ENCODE data around the gene GRIN3B. TPM values are rescaled to one million over a fixed set of nuclear protein-coding genes. Genes with fewer than 3 reads are reported as not detected.

GRIN3B gene
- total and polyA plus RNA-seq, 2 of the 8 experiments (the other 6 are each of a cell fraction or from before 2014, with no cell fraction given): 0.45 to 1.0 TPM

DNA sequence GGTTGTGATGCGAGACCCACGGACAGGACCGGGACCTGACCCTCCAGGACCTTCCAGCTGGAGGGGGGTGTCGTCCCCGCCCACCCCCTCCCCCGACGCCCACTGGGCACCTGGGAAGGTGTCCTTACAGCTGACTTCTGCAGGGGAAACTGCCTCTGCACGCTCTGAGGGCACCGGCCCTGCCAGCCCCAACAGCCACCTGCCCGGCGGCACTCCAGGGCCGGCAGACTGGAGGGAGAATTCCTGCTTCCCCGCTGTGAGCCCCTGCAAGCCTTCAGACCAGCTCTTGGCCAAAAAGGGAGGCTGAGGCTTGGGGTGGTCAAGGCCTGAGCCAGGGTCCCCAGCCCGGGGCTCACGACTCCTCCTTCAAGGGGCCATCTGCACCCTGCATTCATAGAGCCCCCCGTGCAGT lies 27.4 kb downstream of the GRIN3B start:
- Histone ChIP-seq H3K18ac (ENCODE audit: extremely low read depth, low read length) (peak overlapping the region; percentile 71; the same call in 1 of the 2 replicates), H3K9me3 (ENCODE audit: insufficient read depth in 2 of 2, low read depth in 1 of 2, low read length in 1 of 2) (no peaks in the 10 kb centered on the region), H3K56ac (replicated peaks; ENCODE audit: insufficient read length, low read depth, low read length) (peak overlapping the region; percentile 30), H3K27me3 (replicated peaks in 1 of 4; ENCODE audit: control insufficient read depth in 3 of 4, extremely low read depth in 1 of 4, insufficient read depth in 3 of 4, low read length in 3 of 4) (no peaks in the 10 kb centered on the region), H3K4me2 (ENCODE audit: insufficient read depth in 1 of 2, low read depth in 2 of 2, low read length in 2 of 2) (peak overlapping the region; percentile 73 to 87), H3K79me1 (ENCODE audit: low read depth, low read length) (peaks cover 3% of the 10 kb centered on the region), H3K14ac (ENCODE audit: insufficient read length) (no peak overlapping the region), H2BK12ac (ENCODE audit: low read depth, low read length) (no peak overlapping the region), H3K4me1 (replicated peaks in 1 of 4; ENCODE audit: control insufficient read depth in 3 of 4, insufficient read depth in 4 of 4, low read length in 3 of 4) (peaks cover 0 to 9% (median 4%) of the 10 kb centered on the region in 4 experiments; a peak in 5 of 7 replicates), H4K8ac (ENCODE audit: extremely low read depth, insufficient read depth, low read length) (no peak overlapping the region), H3K23me2 (ENCODE audit: low read depth, low read length) (peaks cover 12% of the 10 kb centered on the region), H3K9ac (replicated peaks in 1 of 4; ENCODE audit: extremely low read depth in 1 of 4, low read depth in 3 of 4, low read length in 3 of 4) (peak overlapping the region in 3 of 4 experiments; percentile 22 to 97 (median 95); a peak in 6 of 7 replicates), H2BK5ac (ENCODE audit: low read depth, low read length) (peak overlapping the region; percentile 71; the same call in 1 of the 2 replicates), H2BK15ac (ENCODE audit: low read length) (no peak overlapping the region), H2AFZ (ENCODE audit: low read length) (no peak overlapping the region), H2AK5ac (ENCODE audit: low read depth, low read length) (no peak overlapping the region), H3K27ac (ENCODE audit: low read depth, low read length) (peak overlapping the region; percentile 94; the same call in 1 of the 2 replicates), H4K20me1 (replicated peaks in 1 of 2; ENCODE audit: control insufficient read depth in 1 of 2, insufficient read depth in 2 of 2, low read length in 2 of 2) (peaks cover 10 to 11% of the 10 kb centered on the region in 2 experiments), H3K4me3 (ENCODE audit: extremely low read depth in 1 of 4, insufficient read depth in 2 of 4, low read depth in 3 of 4, low read length in 4 of 4) (peak overlapping the region; percentile 85 to 99 (median 96)), H4K91ac (replicated peaks; ENCODE audit: insufficient read length, low read length) (peak overlapping the region; percentile 65), H3K36me3 (ENCODE audit: control insufficient read depth in 2 of 4, insufficient read depth in 4 of 4, low read length in 3 of 4) (peaks cover 11 to 18% (median 15%) of the 10 kb centered on the region in 4 experiments; a peak in 7 of 8 replicates), H3K4ac (replicated peaks; ENCODE audit: insufficient read length, low read depth, low read length) (no peak overlapping the region), H2BK120ac (replicated peaks; ENCODE audit: low read depth, low read length) (no peak overlapping the region), H2BK20ac (ENCODE audit: low read length) (no peak overlapping the region), H4K5ac (ENCODE audit: insufficient read length, low read depth, low read length) (no peak overlapping the region), H3K23ac (ENCODE audit: insufficient read length) (no peak overlapping the region), H3K79me2 (ENCODE audit: control insufficient read depth in 1 of 2, insufficient read depth in 2 of 2, low read length in 2 of 2) (peaks cover 3 to 51% of the 10 kb centered on the region in 2 experiments; a peak in 3 of 4 replicates)
- no peak for FAIRE-seq
- TF ChIP-seq TCF12 (IDR thresholded peaks at IDR 0.05; ENCODE audit: low read depth, low read length) (no peak), KDM1A (IDR thresholded peaks at IDR 0.05; ENCODE audit: borderline replicate concordance, low read length) (peak; percentile 6; the same call in 1 of the 2 replicates)
- DNase-seq (ENCODE audit: low read depth in 1 of 2, low spot score in 2 of 2): peak in 1 of 2 experiments; percentile 67
- ChIA-PET CTCF (ENCODE audit: partially characterized antibody) (interaction anchor here (1.3 to 1.8 kb wide), 4 partner anchors 35 to 166 kb away, joined by 3 to 7 read pairs (median 4); no protein-coding TSS in a partner anchor), POLR2A (ENCODE audit: partially characterized antibody) (interaction anchor here (0.6 to 12.8 kb wide), 45 partner anchors 9 to 444 kb away, joined by 3 to 509 read pairs (median 5); partner anchors contain the start of genes ABCA7, ARHGAP45, ATP5F1D and CIRBP)
- WGBS, 2 experiments (ENCODE audit: extremely low coverage in 1 of 2, insufficient coverage in 1 of 2, insufficient read length in 1 of 2, insufficient replicate concordance in 2 of 2, low coverage in 1 of 2, low lambda C conversion rate in 2 of 2, missing lambda C conversion rate in 1 of 2): 5% methylated on average over 15 of the region's 16 CpGs; no CpG with 5 or more reads in 1 of the 2 experiments

Measured in H1 (cell line).